Hematopoietic multipotent progenitor cell treated with erythropoietin and hydrocortisone succinate and interleukin-3 and kit ligand, for 6 days (in vitro differentiated cells): ENCODE data around the gene WDR64.
"Not testable (repeated sequence)": the region's sequence is repeated elsewhere in the genome, so short reads cannot be mapped to it uniquely, and the experiment has no call there.

Experiments
- DNase-seq: peaks from one replicate; pipeline ENCODE4 v3.0.0-alpha.2; 2015

The WDR64 gene

GRCh38 chr1:241703739-241704138 lies 51.7 kb downstream of the WDR64 start:
- DNase-seq: not testable (repeated sequence)

GRCh38 chr1:241706257-241706656 lies 54.2 kb downstream of the WDR64 start:
- no peak for DNase-seq

- DNase-seq: no peak
Measured at GRCh38 chr1:241706967-241707366, 54.9 kb downstream of the WDR64 start.

- DNase-seq: no peak
Measured at GRCh38 chr1:241707442-241707841, 55.4 kb downstream of the WDR64 start.

GRCh38 chr1:241711326-241711725 lies 59.2 kb downstream of the WDR64 start:
- no peak for DNase-seq

GRCh38 chr1:241713316-241713715 lies 61.2 kb downstream of the WDR64 start:
- DNase-seq: no peak

GRCh38 chr1:241714321-241715218 lies 62.5 kb downstream of the WDR64 start:
- no peak for DNase-seq

- DNase-seq: no peak
Measured at GRCh38 chr1:241715435-241715834, 63.4 kb downstream of the WDR64 start.

- no peak for DNase-seq
Measured at GRCh38 chr1:241715956-241716355, 63.9 kb downstream of the WDR64 start.

- no peak for DNase-seq
Measured at GRCh38 chr1:241716915-241717656, 65.0 kb downstream of the WDR64 start.

- DNase-seq: no peak
Measured at GRCh38 chr1:241717975-241718374, 65.9 kb downstream of the WDR64 start.

- no peak for DNase-seq
Measured at GRCh38 chr1:241721011-241721410, 68.9 kb downstream of the WDR64 start.

- DNase-seq: no peak
Measured at GRCh38 chr1:241722947-241723346, 70.9 kb downstream of the WDR64 start.

- no peak for DNase-seq
Measured at GRCh38 chr1:241724741-241725356, 72.8 kb downstream of the WDR64 start.

- DNase-seq: no peak
Measured at GRCh38 chr1:241730031-241730430, 78.0 kb downstream of the WDR64 start.

GRCh38 chr1:241733899-241734298 lies 81.8 kb downstream of the WDR64 start:
- no peak for DNase-seq

- DNase-seq: no peak
Measured at GRCh38 chr1:241734533-241734932, 82.5 kb downstream of the WDR64 start.

- DNase-seq: not testable (repeated sequence)
Measured at GRCh38 chr1:241735493-241735926, 83.4 kb downstream of the WDR64 start.

GRCh38 chr1:241736387-241736786 lies 84.3 kb downstream of the WDR64 start:
- DNase-seq: no peak

- DNase-seq: no peak
Measured at GRCh38 chr1:241738284-241739078, 86.4 kb downstream of the WDR64 start.

- DNase-seq: no peak
Measured at GRCh38 chr1:241742084-241742483, 90.0 kb downstream of the WDR64 start.

- no peak for DNase-seq
Measured at GRCh38 chr1:241744591-241744990, 92.5 kb downstream of the WDR64 start.

GRCh38 chr1:241747992-241748391 lies 95.9 kb downstream of the WDR64 start:
- DNase-seq: no peak
